ENCODE results near the gene CENPH. TPM values are rescaled to one million over a fixed set of nuclear protein-coding genes. Genes with fewer than 3 reads are reported as not detected.

The CENPH gene
- total RNA-seq, 4 donors from 2014 or later = 1.3 to 6.3 (median 4.1) TPM

DNA sequence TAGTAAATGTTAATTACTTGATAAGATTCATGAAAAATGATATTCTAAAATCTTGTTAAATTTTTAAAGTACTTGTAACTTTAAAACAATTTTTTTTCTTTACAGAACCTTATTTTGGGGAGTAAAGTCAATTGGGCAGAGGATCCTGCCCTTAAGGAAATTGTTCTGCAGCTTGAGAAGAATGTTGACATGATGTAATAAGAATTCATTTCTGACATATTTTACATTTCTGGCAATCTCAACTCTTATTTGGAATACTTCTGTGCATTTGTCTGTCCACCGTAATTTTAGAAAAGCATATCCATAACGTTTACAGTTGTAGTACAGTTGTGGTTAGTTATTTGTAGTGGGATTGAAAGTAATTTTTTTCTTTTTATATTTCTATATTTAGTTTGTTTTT lies 20.2 kb downstream of the CENPH start:
- 35 to 37% methylated on average over 2 of the region's 2 CpGs for WGBS, 2 donors
- TF ChIP-seq POLR2A (IDR thresholded peaks at IDR 0.05) = no peak
- TF ChIP-seq, protein P1, sequence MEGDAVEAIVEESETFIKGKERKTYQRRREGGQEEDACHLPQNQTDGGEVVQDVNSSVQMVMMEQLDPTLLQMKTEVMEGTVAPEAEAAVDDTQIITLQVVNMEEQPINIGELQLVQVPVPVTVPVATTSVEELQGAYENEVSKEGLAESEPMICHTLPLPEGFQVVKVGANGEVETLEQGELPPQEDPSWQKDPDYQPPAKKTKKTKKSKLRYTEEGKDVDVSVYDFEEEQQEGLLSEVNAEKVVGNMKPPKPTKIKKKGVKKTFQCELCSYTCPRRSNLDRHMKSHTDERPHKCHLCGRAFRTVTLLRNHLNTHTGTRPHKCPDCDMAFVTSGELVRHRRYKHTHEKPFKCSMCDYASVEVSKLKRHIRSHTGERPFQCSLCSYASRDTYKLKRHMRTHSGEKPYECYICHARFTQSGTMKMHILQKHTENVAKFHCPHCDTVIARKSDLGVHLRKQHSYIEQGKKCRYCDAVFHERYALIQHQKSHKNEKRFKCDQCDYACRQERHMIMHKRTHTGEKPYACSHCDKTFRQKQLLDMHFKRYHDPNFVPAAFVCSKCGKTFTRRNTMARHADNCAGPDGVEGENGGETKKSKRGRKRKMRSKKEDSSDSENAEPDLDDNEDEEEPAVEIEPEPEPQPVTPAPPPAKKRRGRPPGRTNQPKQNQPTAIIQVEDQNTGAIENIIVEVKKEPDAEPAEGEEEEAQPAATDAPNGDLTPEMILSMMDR (IDR thresholded peaks at IDR 0.05) = no peak
- no peak for TF ChIP-seq EP300 (IDR thresholded peaks at IDR 0.05)
- no peak for DNase-seq (ENCODE audit: low spot score in 2 of 2)
- Histone ChIP-seq H3K4me1 (no peaks in the 10 kb centered on the region), H3K27ac (no peak overlapping the region), H3K36me3 (no peaks in the 10 kb centered on the region), H3K9me3 (no peaks in the 10 kb centered on the region), H3K27me3 (no peaks in the 10 kb centered on the region), H3K4me3 (no peak overlapping the region)

GRCh38 chr5:69211200-69211599 lies 21.8 kb downstream of the CENPH start:
- TF ChIP-seq, protein P1 (IDR thresholded peaks at IDR 0.05) = no peak
- TF ChIP-seq POLR2A (IDR thresholded peaks at IDR 0.05) (no peak), EP300 (IDR thresholded peaks at IDR 0.05) (no peak)
- 85 to 87% methylated on average over 2 of the region's 2 CpGs for WGBS, 2 donors

DNA sequence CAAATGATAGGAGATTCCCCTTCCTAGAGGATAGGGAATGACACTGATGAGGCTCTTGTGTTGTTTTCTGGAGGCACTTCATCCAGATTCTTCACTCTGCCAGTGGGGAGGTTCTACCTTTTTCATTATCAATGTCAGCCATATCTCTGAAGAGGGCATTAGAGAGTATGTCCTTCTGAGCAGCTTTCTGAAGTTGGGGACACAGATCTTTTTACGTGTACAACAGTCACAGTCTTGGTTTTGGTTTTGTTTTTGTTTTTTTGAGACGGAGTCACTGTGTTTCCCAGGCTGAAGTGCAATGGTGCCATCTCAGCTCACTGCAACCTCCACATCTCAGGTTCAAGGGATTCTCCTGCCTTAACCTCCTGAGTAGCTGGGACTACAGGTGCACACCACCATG lies 22.6 kb downstream of the CENPH start:
- no peak for TF ChIP-seq EP300 (IDR thresholded peaks at IDR 0.05)
- Histone ChIP-seq H3K27ac (no peak overlapping the region), H3K27me3 (no peaks in the 10 kb centered on the region), H3K4me3 (no peak overlapping the region), H3K9me3 (no peaks in the 10 kb centered on the region), H3K36me3 (no peaks in the 10 kb centered on the region), H3K4me1 (peaks cover 0 to 2% (median under 1%) of the 10 kb centered on the region in 4 donors)
- 91 to 92% methylated on average over 2 of the region's 2 CpGs for WGBS, 2 donors
- no peak for DNase-seq (ENCODE audit: low spot score in 2 of 2)

More at GRCh38 chr5:69211200-69211599, 21.8 kb downstream of the CENPH start:
- Histone ChIP-seq H3K9me3 (no peaks in the 10 kb centered on the region), H3K27ac (no peak overlapping the region), H3K36me3 (no peaks in the 10 kb centered on the region), H3K4me1 (no peaks in the 10 kb centered on the region), H3K27me3 (no peaks in the 10 kb centered on the region), H3K4me3 (no peak overlapping the region)
- no peak for DNase-seq (ENCODE audit: low spot score in 2 of 2)

GRCh38 chr5:69213513-69214215 lies 24.3 kb downstream of the CENPH start:
- Histone ChIP-seq H3K27ac (no peak overlapping the region), H3K4me3 (no peak overlapping the region), H3K36me3 (no peaks in the 10 kb centered on the region), H3K27me3 (no peaks in the 10 kb centered on the region), H3K9me3 (no peaks in the 10 kb centered on the region), H3K4me1 (peaks cover 0 to 7% (median 4%) of the 10 kb centered on the region in 4 donors)
- DNase-seq (ENCODE audit: low spot score in 2 of 2) = no peak
- no peak for TF ChIP-seq POLR2A (IDR thresholded peaks at IDR 0.05)
- TF ChIP-seq, protein P1 (IDR thresholded peaks at IDR 0.05) = no peak
- no peak for TF ChIP-seq EP300 (IDR thresholded peaks at IDR 0.05)
- WGBS, 2 donors = 96% methylated on average over 4 of the region's 4 CpGs

DNA sequence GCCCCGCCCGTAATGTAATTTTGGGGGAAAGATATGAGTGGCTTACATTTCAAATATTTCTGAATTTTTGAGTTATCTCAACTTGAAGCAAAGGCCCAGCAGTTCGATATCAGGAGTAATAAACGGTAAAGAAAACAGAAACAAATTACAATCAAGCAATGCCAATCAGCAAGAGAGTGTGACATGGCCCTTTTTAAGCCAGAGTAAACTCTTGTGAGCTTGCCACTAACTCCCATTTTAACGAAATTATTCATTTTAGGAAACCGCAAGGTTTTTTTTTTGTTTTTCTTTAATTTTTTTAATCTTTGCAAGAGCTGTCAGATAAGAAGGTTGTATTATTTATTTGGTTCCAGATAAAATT lies 27.7 kb downstream of the CENPH start:
- Histone ChIP-seq H3K27me3 (no peaks in the 10 kb centered on the region), H3K4me1 (peaks cover 0 to 16% (median 7%) of the 10 kb centered on the region in 4 donors), H3K36me3 (peaks cover 0 to 7% (median 0%) of the 10 kb centered on the region in 3 donors), H3K9me3 (no peaks in the 10 kb centered on the region), H3K27ac (peak overlapping the region in 3 of 4 donors; percentile 40 to 98 (median 98)), H3K4me3 (peak overlapping the region; percentile 91 to 100 (median 98))
- WGBS, 2 donors = 52 to 56% methylated on average over 6 of the region's 6 CpGs
- DNase-seq (ENCODE audit: low spot score in 2 of 2) = no peak
- TF ChIP-seq POLR2A (IDR thresholded peaks at IDR 0.05) (no peak), EP300 (IDR thresholded peaks at IDR 0.05) (no peak)
- TF ChIP-seq, protein P1 (IDR thresholded peaks at IDR 0.05) = no peak

Measured in tibial nerve (tissue), 4 donors.